ENCODE measurements around the gene CENATAC. TPM values are rescaled to one million over a fixed set of nuclear protein-coding genes. Genes with fewer than 3 reads are reported as not detected.
"Not testable (repeated sequence)": the region's sequence is repeated elsewhere in the genome, so short reads cannot be mapped to it uniquely, and the experiment has no call there.

Gene CENATAC
- total RNA-seq, 2 experiments from 2014 or later = 43.4 to 47.1 TPM

GRCh38 chr11:119011476-119012053, 13.6 kb downstream of the CENATAC start:
- CTCF ChIA-PET = no interaction called here
- Mint-ChIP-seq H3K4me3 (no peak overlapping the region), H3K27ac (peak overlapping the region; percentile 40), H3K9me3 (ENCODE audit: low read depth) (no peaks in the 10 kb centered on the region), H3K27me3 (no peaks in the 10 kb centered on the region), H3K4me1 (peaks cover 33% of the 10 kb centered on the region), H3K36me3 (peaks cover 47% of the 10 kb centered on the region)
- no peak for ATAC-seq
- no peak for DNase-seq

DNA sequence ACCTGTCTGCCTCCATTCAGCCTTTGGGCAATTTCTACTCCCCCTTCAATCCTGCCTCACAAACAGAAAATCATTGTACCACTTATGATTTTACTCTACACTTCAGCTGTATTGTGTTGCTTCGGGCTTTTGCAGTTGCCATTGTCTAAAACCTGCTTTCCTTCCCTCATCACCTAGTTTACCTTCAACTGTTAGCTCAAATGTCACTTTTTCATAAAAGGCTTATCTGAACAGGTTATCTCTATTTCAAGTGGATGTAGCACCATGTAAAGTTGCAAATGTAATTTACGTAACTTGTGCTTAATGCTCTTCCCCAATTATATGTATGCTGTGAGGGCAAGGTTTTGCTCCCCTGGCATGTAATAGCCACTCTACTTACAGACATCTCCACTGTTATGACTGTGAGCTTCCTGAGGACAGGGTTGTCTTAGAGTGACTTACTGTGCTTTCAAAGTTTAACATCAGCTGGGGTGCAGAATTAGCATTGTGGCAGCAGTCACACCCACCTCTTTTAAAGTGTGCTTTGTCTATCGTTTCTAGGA, 14.8 kb downstream of the CENATAC start:
- Mint-ChIP-seq H3K27me3 (no peaks in the 10 kb centered on the region), H3K36me3 (peaks cover 50% of the 10 kb centered on the region), H3K4me3 (no peak overlapping the region), H3K27ac (peak overlapping the region; percentile 53), H3K4me1 (peaks cover 38% of the 10 kb centered on the region), H3K9me3 (ENCODE audit: low read depth) (no peaks in the 10 kb centered on the region)
- DNase-seq = no peak
- no peak for ATAC-seq
- CTCF ChIA-PET = no interaction called here

- CTCF ChIA-PET = no interaction called here
- H3K36me3 Mint-ChIP-seq = peaks cover 52% of the 10 kb centered on the region
- peak overlapping the region; percentile 56 for H3K27ac Mint-ChIP-seq
- no peaks in the 10 kb centered on the region for H3K9me3 Mint-ChIP-seq (ENCODE audit: low read depth)
- ATAC-seq = no peak
- H3K27me3 Mint-ChIP-seq = no peaks in the 10 kb centered on the region
- H3K4me1 Mint-ChIP-seq = peaks cover 40% of the 10 kb centered on the region
- DNase-seq = no peak
- H3K4me3 Mint-ChIP-seq = no peak overlapping the region
Measured at GRCh38 chr11:119014209-119014924, 16.4 kb downstream of the CENATAC start.

- Mint-ChIP-seq H3K36me3 (peaks cover 55% of the 10 kb centered on the region), H3K4me3 (no peak overlapping the region), H3K9me3 (ENCODE audit: low read depth) (no peaks in the 10 kb centered on the region), H3K27ac (no peak overlapping the region), H3K27me3 (no peaks in the 10 kb centered on the region), H3K4me1 (peaks cover 45% of the 10 kb centered on the region)
- DNase-seq (no peak), ATAC-seq (no peak)
- CTCF ChIA-PET = interaction anchor here (1.6 to 5.1 kb wide), 2 partner anchors 12 to 17 kb away, joined by 5 to 33 read pairs; partner anchors contain the start of gene CENATAC
Measured at GRCh38 chr11:119015054-119015611, 17.2 kb downstream of the CENATAC start.

DNA sequence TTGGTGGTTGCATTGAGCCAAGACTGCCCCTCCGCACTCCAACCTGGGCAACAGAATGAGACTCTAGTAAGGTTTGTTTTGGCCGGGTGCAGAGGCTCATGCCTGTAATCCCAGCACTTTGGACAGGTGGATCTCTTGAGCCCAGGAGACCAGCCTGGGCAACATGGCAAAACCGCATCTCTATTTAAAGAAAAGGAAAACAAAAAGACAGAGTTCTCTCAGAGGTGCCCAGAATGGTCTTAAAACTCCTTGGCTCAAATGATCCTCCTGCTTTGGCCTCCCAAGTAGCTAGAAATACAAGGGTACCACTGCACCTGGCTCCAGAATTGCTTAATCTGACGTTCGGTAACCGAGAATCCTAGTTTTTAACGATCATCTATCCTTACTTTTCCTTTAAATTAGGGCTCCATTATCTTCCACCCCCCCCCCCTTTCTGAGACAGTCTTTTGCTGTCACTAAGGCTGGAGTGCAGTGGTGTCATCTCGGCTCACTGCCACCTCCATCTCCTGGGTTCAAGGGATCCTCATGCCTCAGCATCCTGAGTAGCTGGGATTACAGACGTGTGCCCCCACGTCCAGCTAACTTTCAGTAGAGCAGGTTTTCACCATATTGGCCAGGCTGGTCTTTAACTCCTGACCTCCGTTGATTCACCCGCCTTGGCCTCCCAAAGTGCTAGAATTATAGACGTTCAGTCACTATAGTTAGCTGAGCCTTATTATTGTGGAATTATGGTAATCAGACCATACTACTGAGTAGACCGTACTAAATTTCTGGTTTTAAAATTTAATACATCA, 18.5 kb downstream of the CENATAC start:
- Mint-ChIP-seq H3K9me3 (ENCODE audit: low read depth) (no peaks in the 10 kb centered on the region), H3K36me3 (peaks cover 59% of the 10 kb centered on the region), H3K4me1 (peaks cover 52% of the 10 kb centered on the region), H3K4me3 (peak overlapping the region; percentile 30), H3K27me3 (no peaks in the 10 kb centered on the region), H3K27ac (peak overlapping the region; percentile 49)
- DNase-seq = no peak
- CTCF ChIA-PET = interaction anchor here (0.8 to 5.1 kb wide), 4 partner anchors 11 to 51 kb away, joined by 3 to 33 read pairs (median 4); partner anchors contain the start of genes CENATAC and VPS11
- ATAC-seq = no peak

DNA sequence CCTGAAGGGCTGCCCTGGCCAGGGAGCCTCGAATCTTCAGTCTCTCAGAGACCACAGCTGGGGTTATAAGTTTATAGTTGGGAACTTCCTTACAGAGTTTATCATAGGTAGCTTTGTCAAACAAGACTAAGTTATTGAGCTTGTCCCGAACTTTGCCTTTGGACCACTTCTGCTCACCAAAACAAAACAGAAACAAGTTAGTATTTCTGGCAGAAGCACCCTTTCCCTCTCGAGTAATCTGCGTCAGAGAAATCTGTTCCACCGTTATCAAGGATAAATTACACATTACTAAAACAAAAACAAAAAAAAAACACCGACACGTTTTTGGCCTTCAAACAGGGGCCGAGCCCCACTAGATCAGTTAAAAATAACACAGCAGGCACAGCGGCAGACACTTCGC, 19.4 kb downstream of the CENATAC start:
- H3K27me3 Mint-ChIP-seq; ATAC-seq; DNase-seq; H3K9me3 Mint-ChIP-seq (ENCODE audit: low read depth): not testable (repeated sequence)
- H3K4me1 Mint-ChIP-seq = peaks cover 56% of the 10 kb centered on the region
- H3K36me3 Mint-ChIP-seq = peaks cover 62% of the 10 kb centered on the region
- CTCF ChIA-PET = interaction anchor here (1.4 to 5.1 kb wide), 3 partner anchors 13 to 38 kb away, joined by 4 to 33 read pairs (median 7); partner anchors contain the start of genes CENATAC and SLC37A4
- H3K27ac Mint-ChIP-seq = peak overlapping the region; percentile 99
- peak overlapping the region; percentile 94 for H3K4me3 Mint-ChIP-seq

GRCh38 chr11:119018074-119018938, 20.4 kb downstream of the CENATAC start, which contains the start of the genes RPS25 and TRAPPC4:
RPS25 (minus strand) TSS chr11:119018343; CDS start chr11:119018284, 59 bp downstream.
TRAPPC4 (plus strand) TSS chr11:119018766; CDS start chr11:119018796, 30 bp downstream.
- CTCF ChIA-PET = interaction anchor here (0.6 to 5.1 kb wide), 8 partner anchors 10 to 37 kb away, joined by 3 to 33 read pairs (median 4); partner anchors contain the start of genes CENATAC and SLC37A4
- ATAC-seq (peak; percentile 91), DNase-seq (peak; percentile 98)
- Mint-ChIP-seq H3K4me3 (peak within 1 kb of the TSS; percentile 94), H3K9me3 (ENCODE audit: low read depth) (no peaks in the 10 kb centered on the region), H3K36me3 (peaks cover 59% of the 10 kb centered on the region), H3K27me3 (no peaks in the 10 kb centered on the region), H3K4me1 (peaks cover 56% of the 10 kb centered on the region), H3K27ac (peak within 1 kb of the TSS; percentile 99)

- DNase-seq (no peak), ATAC-seq (no peak)
- Mint-ChIP-seq H3K36me3 (peaks cover 57% of the 10 kb centered on the region), H3K9me3 (ENCODE audit: low read depth) (no peaks in the 10 kb centered on the region), H3K4me3 (peak overlapping the region; percentile 94), H3K27ac (peak overlapping the region; percentile 99), H3K27me3 (no peaks in the 10 kb centered on the region), H3K4me1 (peaks cover 63% of the 10 kb centered on the region)
- CTCF ChIA-PET = interaction anchor here (0.7 to 5.1 kb wide), 3 partner anchors 11 to 1176 kb away, joined by 3 to 33 read pairs (median 11); partner anchors contain the start of genes CENATAC and SLC37A4
Measured at GRCh38 chr11:119019996-119020395, 22.1 kb downstream of the CENATAC start.

- H3K4me1 Mint-ChIP-seq = peaks cover 48% of the 10 kb centered on the region
- H3K27ac Mint-ChIP-seq = peak overlapping the region; percentile 39
- DNase-seq = no peak
- H3K4me3 Mint-ChIP-seq = no peak overlapping the region
- no peak for ATAC-seq
- peaks cover 42% of the 10 kb centered on the region for H3K36me3 Mint-ChIP-seq
- CTCF ChIA-PET = interaction anchor here (2.6 kb wide), 1 partner anchor 9 kb away, joined by 10 read pairs; the partner anchor contains the start of gene SLC37A4
- no peaks in the 10 kb centered on the region for H3K9me3 Mint-ChIP-seq (ENCODE audit: low read depth)
- no peaks in the 10 kb centered on the region for H3K27me3 Mint-ChIP-seq
Measured at GRCh38 chr11:119021631-119022030, 23.7 kb downstream of the CENATAC start.

- Mint-ChIP-seq H3K9me3 (ENCODE audit: low read depth) (no peaks in the 10 kb centered on the region), H3K27ac (peak overlapping the region; percentile 13), H3K4me3 (no peak overlapping the region), H3K36me3 (peaks cover 31% of the 10 kb centered on the region), H3K27me3 (no peaks in the 10 kb centered on the region), H3K4me1 (peaks cover 46% of the 10 kb centered on the region)
- DNase-seq (no peak), ATAC-seq (no peak)
- CTCF ChIA-PET = interaction anchor here (0.9 to 2.6 kb wide), 4 partner anchors 7 to 76 kb away, joined by 3 to 10 read pairs (median 4); partner anchors contain the start of genes CENATAC and SLC37A4
Measured at GRCh38 chr11:119023741-119024140, 25.8 kb downstream of the CENATAC start.

- Mint-ChIP-seq H3K9me3 (ENCODE audit: low read depth) (no peaks in the 10 kb centered on the region), H3K27me3 (no peaks in the 10 kb centered on the region), H3K36me3 (peaks cover 34% of the 10 kb centered on the region), H3K4me1 (peaks cover 52% of the 10 kb centered on the region), H3K27ac (peak overlapping the region; percentile 61), H3K4me3 (no peak overlapping the region)
- DNase-seq (no peak), ATAC-seq (no peak)
- CTCF ChIA-PET = interaction anchor here (1.7 to 2.1 kb wide), 2 partner anchors 27 to 75 kb away, joined by 4 read pairs; partner anchors contain the start of gene CENATAC
Measured at GRCh38 chr11:119024430-119025098, 26.6 kb downstream of the CENATAC start.

Measured in activated CD8-positive, alpha-beta memory T cell treated with anti-CD3 and anti-CD28 coated beads, Interleukin-2, amount 10 ng/mL, durations not matched to agents 7 days and 5 days (primary cell).